MM.1S (cell line): ENCODE data around the gene RBBP7.

Experiments
- CTCF ChIP-seq: fragments of 300-600 bp; sonication (generic); IDR thresholded peaks from 2 replicates; pipeline ENCODE4 v1.5.1; 2016; ENCODE audit warnings: antibody characterized with exemption, low read length, mixed read lengths
- EZH2phosphoT487 ChIP-seq: fragments of 300-600 bp; sonication (generic); IDR thresholded peaks from 2 replicates; pipeline ENCODE4 v1.6.1; 2018; ENCODE audit warnings: antibody characterized with exemption, low read length

GRCh38 chrX:16797358-16797757, 72.8 kb downstream of the RBBP7 start:
- TF ChIP-seq CTCF (no peak), EZH2phosphoT487 (no peak)
